ENCODE data around the gene FHAD1. TPM values are rescaled to one million over a fixed set of nuclear protein-coding genes. Genes with fewer than 3 reads are reported as not detected.
"Not testable (repeated sequence)": the region's sequence is repeated elsewhere in the genome, so short reads cannot be mapped to it uniquely, and the experiment has no call there.

FHAD1 gene
- total RNA-seq, 1 experiment from 2014 or later = 0.06 TPM

- no peak for DNase-seq (ENCODE audit: low read depth)
Observed at GRCh38 chr1:15276691-15277446, 29.8 kb downstream of the FHAD1 start.

- DNase-seq (ENCODE audit: low read depth) = no peak
Observed at GRCh38 chr1:15277447-15277838, 30.4 kb downstream of the FHAD1 start.

GRCh38 chr1:15277933-15278332 lies 30.9 kb downstream of the FHAD1 start:
- DNase-seq (ENCODE audit: low read depth) = no peak

GRCh38 chr1:15279576-15280230 lies 32.7 kb downstream of the FHAD1 start:
- DNase-seq (ENCODE audit: low read depth) = no peak

GRCh38 chr1:15280416-15280815 lies 33.4 kb downstream of the FHAD1 start:
- no peak for DNase-seq (ENCODE audit: low read depth)

- no peak for DNase-seq (ENCODE audit: low read depth)
Observed at GRCh38 chr1:15282038-15282437, 35.0 kb downstream of the FHAD1 start.

- DNase-seq (ENCODE audit: low read depth) = no peak
Observed at GRCh38 chr1:15282810-15283474, 35.9 kb downstream of the FHAD1 start.

- DNase-seq (ENCODE audit: low read depth) = peak; percentile 26
Observed at GRCh38 chr1:15283526-15283925, 36.5 kb downstream of the FHAD1 start.

- DNase-seq (ENCODE audit: low read depth) = no peak
Observed at GRCh38 chr1:15286452-15286851, 39.4 kb downstream of the FHAD1 start.

- no peak for DNase-seq (ENCODE audit: low read depth)
Observed at GRCh38 chr1:15287035-15287979, 40.3 kb downstream of the FHAD1 start.

- DNase-seq (ENCODE audit: low read depth) = peak; percentile 14
Observed at GRCh38 chr1:15288173-15288926, 41.3 kb downstream of the FHAD1 start.

- no peak for DNase-seq (ENCODE audit: low read depth)
Observed at GRCh38 chr1:15289251-15289651, 42.2 kb downstream of the FHAD1 start.

GRCh38 chr1:15290382-15290781 lies 43.4 kb downstream of the FHAD1 start:
- peak; percentile 16 for DNase-seq (ENCODE audit: low read depth)

GRCh38 chr1:15295696-15296095 lies 48.7 kb downstream of the FHAD1 start:
- no peak for DNase-seq (ENCODE audit: low read depth)

GRCh38 chr1:15296585-15297321 lies 49.7 kb downstream of the FHAD1 start:
- DNase-seq (ENCODE audit: low read depth) = no peak

- DNase-seq (ENCODE audit: low read depth) = not testable (repeated sequence)
Observed at GRCh38 chr1:15297975-15298374, 51.0 kb downstream of the FHAD1 start.

GRCh38 chr1:15299179-15299578 lies 52.2 kb downstream of the FHAD1 start:
- no peak for DNase-seq (ENCODE audit: low read depth)

- no peak for DNase-seq (ENCODE audit: low read depth)
Observed at GRCh38 chr1:15299806-15300205, 52.8 kb downstream of the FHAD1 start.

- no peak for DNase-seq (ENCODE audit: low read depth)
Observed at GRCh38 chr1:15303935-15304334, 56.9 kb downstream of the FHAD1 start.

Data from LHCN-M2 (cell line).